Raji (cell line): ENCODE measurements around the gene USP40.

Experiments used
- POLR2A ChIP-seq: IDR thresholded peaks from 2 replicates; pipeline ENCODE4 v1.6.1; 2011; ENCODE audit warnings: low read depth, low read length, control low read depth; ENCODE audit not compliant: insufficient read depth

Gene USP40

DNA sequence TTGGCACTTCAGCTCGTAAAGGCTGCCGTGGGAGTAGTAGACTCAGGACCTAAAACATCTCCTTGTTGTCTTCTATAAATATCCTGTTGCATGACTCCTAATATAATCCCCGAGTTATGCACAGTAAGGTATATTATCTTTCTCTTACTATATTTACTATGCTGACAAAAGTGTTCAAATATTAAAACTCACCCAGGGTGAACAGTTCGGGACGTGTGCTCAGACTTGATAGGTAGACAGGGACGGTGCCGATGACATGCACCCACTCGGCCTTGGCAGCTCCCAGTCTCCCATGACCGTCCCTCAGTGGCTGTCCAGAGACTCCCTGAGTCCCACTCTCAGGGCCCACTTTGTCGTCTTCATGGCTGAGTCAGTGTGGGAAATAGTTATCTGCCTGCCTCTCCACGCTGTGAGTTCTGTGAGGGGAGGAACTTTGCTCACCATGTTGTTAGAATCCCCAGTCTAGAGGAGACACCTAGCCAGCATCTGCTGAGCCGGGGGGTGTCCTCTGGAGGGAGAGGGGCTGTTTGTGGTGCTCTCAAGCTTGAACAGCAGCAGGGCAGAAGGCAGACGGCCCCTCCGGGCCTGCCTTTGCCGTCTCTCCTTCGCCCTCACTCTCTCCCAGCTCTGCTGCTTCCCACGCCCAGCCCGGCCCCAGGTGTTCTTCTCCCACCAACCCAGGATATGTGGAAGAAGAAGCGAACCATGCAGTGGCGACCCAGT lies 137.2 kb downstream of the USP40 start:
- no peak for TF ChIP-seq POLR2A

DNA sequence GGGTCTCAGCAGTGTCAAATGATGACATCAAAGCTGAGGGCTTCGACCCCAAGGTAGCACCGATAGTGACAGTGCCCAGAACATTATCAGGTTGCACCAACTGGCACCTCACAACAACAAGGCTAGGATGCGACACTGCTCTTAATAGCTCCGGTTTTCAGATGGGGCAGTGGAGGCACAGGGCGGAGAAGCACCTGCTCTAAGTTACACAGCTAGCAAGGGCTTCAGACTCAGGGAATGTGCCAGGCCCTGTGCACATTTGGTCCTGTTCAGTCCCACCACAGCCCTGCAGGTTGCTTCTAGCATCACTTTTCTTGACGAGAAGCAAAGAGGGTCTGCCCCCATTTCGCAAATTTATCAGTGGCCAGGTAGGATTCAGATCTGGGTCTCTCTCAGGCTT lies 138.1 kb downstream of the USP40 start:
- no peak for TF ChIP-seq POLR2A

DNA sequence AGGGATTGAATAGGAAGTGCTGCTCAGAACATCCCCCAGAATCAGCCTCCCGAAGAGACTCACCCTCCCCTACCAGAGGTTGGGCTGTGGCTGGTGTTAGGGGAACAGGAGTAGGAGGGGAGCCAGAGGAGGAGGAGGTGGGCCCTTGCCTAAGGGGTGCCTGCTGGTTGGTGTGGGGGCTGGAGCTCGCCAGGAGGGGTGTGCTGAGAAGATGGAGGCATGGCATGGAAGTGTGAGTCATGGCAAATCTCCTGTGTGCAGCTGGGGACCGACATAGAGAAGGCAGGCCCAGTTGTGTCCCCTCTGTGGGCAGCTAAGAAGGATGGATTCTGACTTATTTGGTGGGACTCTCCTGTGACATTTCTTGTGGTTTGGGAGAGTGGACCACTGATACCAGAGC lies 138.6 kb downstream of the USP40 start:
- no peak for TF ChIP-seq POLR2A

DNA sequence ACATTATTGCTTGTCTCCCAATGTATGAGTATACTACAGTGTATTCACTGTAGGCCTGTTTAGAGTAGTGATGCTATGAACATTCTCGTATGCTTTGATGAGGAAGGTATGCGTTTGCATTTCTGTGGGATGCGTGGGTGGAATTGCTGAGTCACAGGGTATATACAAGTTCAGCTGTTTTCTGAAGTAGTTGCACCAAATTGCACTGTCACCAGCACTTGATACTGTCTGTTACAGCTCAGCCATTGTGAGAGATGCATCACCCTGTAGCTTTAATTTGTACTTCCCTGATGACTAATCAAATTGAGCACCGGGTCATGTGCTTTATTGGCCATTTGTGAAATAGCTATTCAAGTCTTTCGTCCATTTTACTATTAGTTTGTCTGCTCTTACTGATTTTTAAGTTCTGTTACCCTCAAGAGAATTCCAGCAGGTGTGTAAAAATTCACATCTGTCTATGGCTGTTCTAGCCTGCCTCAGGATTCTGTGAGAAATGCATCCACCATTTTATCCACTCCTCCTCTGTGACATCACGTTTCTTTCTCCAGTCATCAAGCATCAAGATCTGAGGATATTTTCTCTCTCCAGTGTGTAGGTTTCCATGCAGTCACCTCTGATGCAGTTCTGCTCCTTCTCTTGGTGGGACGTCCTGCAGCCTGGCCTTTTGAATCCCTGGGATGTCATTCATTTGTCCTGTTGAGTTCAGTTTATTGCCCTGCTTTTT lies 139.8 kb downstream of the USP40 start:
- no peak for TF ChIP-seq POLR2A
